IPS-15b (cell line): Measurements from ENCODE around the gene PFKL.
"Not testable (repeated sequence)": the region's sequence is repeated elsewhere in the genome, so short reads cannot be mapped to it uniquely, and the experiment has no call there.

Source experiments
- H3K27me3 ChIP-seq: one replicate; pipeline ENCODE4 v1.6.1; 2013; ENCODE audit warnings: low read length; ENCODE audit not compliant: control insufficient read depth, insufficient read depth
- H3K36me3 ChIP-seq: one replicate; pipeline ENCODE4 v1.6.1; 2013; ENCODE audit warnings: low read length; ENCODE audit not compliant: control insufficient read depth, insufficient read depth
- H3K4me1 ChIP-seq: one replicate; pipeline ENCODE4 v1.6.1; 2013; ENCODE audit warnings: mild to moderate bottlenecking, low read length; ENCODE audit not compliant: control insufficient read depth, insufficient read depth
- H3K4me3 ChIP-seq: one replicate; pipeline ENCODE4 v1.5.1; 2013; ENCODE audit warnings: low read depth, low read length
- H3K9ac ChIP-seq: one replicate; pipeline ENCODE4 v1.6.1; 2013; ENCODE audit warnings: low read depth, mild to moderate bottlenecking, low read length
- H3K9me3 ChIP-seq: one replicate; pipeline ENCODE4 v1.6.1; 2013; ENCODE audit warnings: mild to moderate bottlenecking, low read length; ENCODE audit not compliant: control insufficient read depth, insufficient read depth

PFKL gene

DNA sequence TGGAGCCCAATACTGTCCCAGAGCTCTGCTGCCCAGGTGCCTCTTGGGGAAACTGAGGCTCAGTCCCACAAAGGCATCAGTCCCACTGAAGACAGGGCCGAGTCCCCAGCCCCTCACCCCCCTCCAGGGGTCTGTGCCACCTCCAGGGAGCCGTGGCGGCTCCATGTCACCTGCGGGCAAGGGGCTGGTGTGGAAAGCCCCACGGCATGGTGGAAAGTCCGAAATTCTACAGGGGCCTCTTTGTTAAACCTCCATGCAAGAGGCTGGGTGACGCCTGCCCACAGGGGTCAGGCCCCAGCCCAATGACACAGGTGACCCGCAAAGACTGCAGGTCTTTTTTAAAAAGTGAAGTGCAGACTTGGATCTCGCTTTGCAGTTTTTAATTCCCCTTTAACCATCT, 17.5 kb upstream of the PFKL start:
- Histone ChIP-seq H3K4me3 (no peak overlapping the region), H3K36me3 (no peaks in the 10 kb centered on the region), H3K4me1 (peaks cover 2% of the 10 kb centered on the region), H3K9me3 (no peaks in the 10 kb centered on the region), H3K27me3 (peaks cover 5% of the 10 kb centered on the region), H3K9ac (no peak overlapping the region)

- H3K36me3 ChIP-seq, H3K4me3 ChIP-seq, H3K4me1 ChIP-seq, H3K9me3 ChIP-seq, H3K9ac ChIP-seq, H3K27me3 ChIP-seq: not testable (repeated sequence)
Measured at GRCh38 chr21:44283211-44283785, 16.6 kb upstream of the PFKL start.

- Histone ChIP-seq H3K36me3 (no peaks in the 10 kb centered on the region), H3K4me1 (peaks cover 2% of the 10 kb centered on the region), H3K9me3 (no peaks in the 10 kb centered on the region), H3K4me3 (no peak overlapping the region), H3K27me3 (peaks cover 5% of the 10 kb centered on the region), H3K9ac (no peak overlapping the region)
Measured at GRCh38 chr21:44283948-44284347, 15.9 kb upstream of the PFKL start.

- peaks cover 2% of the 10 kb centered on the region for H3K4me1 ChIP-seq
- H3K36me3 ChIP-seq: no peaks in the 10 kb centered on the region
- H3K4me3 ChIP-seq: peak within 1 kb of the TSS; percentile 22
- peaks cover 5% of the 10 kb centered on the region for H3K27me3 ChIP-seq
- H3K9me3 ChIP-seq: no peaks in the 10 kb centered on the region
- no peak within 1 kb of the TSS for H3K9ac ChIP-seq
Measured at GRCh38 chr21:44285138-44285992, 14.5 kb upstream of the PFKL start, which contains the start of gene AIRE. AIRE (plus strand) TSS chr21:44285876; CDS start chr21:44286007, 131 bp downstream.

DNA sequence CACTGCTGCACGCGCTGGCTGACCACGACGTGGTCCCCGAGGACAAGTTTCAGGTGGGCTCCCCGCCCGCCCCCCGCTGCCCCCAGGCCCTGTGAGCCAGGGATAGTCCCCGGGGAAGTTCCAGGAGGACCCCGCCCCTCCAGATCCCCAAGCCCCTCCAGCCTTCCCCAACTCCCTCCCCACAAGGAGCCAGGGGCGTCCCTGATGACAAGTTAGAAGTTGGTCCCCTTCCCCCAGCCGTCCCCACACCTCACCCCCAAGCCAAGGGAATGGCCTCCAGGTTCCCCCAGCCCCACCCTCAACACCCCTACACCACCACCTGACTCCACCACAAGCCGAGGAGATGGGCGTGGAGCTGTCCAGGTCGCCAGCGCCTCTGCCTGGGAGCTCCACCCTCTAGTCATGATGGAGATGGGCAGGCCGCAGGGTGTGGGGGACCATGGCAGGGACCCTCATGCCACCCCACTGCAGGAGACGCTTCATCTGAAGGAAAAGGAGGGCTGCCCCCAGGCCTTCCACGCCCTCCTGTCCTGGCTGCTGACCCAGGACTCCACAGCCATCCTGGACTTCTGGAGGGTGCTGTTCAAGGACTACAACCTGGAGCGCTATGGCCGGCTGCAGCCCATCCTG, 13.7 kb upstream of the PFKL start:
- no peaks in the 10 kb centered on the region for H3K36me3 ChIP-seq
- no peak overlapping the region for H3K9ac ChIP-seq
- H3K4me3 ChIP-seq: peak overlapping the region; percentile 22
- peaks cover 5% of the 10 kb centered on the region for H3K27me3 ChIP-seq
- H3K4me1 ChIP-seq: peaks cover 2% of the 10 kb centered on the region
- H3K9me3 ChIP-seq: no peaks in the 10 kb centered on the region

- no peak overlapping the region for H3K9ac ChIP-seq
- peaks cover 2% of the 10 kb centered on the region for H3K4me1 ChIP-seq
- peaks cover 5% of the 10 kb centered on the region for H3K27me3 ChIP-seq
- H3K9me3 ChIP-seq: no peaks in the 10 kb centered on the region
- no peak overlapping the region for H3K4me3 ChIP-seq
- no peaks in the 10 kb centered on the region for H3K36me3 ChIP-seq
Measured at GRCh38 chr21:44286716-44287632, 12.9 kb upstream of the PFKL start.

- Histone ChIP-seq H3K36me3 (no peaks in the 10 kb centered on the region), H3K4me3 (no peak overlapping the region), H3K9me3 (no peaks in the 10 kb centered on the region), H3K27me3 (peaks cover 5% of the 10 kb centered on the region), H3K9ac (no peak overlapping the region), H3K4me1 (peaks cover 2% of the 10 kb centered on the region)
Measured at GRCh38 chr21:44288251-44289110, 11.4 kb upstream of the PFKL start.

- Histone ChIP-seq H3K9me3 (no peaks in the 10 kb centered on the region), H3K27me3 (peaks cover 5% of the 10 kb centered on the region), H3K4me1 (peaks cover 2% of the 10 kb centered on the region), H3K9ac (no peak overlapping the region), H3K36me3 (no peaks in the 10 kb centered on the region), H3K4me3 (no peak overlapping the region)
Measured at GRCh38 chr21:44289381-44290010, 10.4 kb upstream of the PFKL start.

- no peak overlapping the region for H3K9ac ChIP-seq
- no peaks in the 10 kb centered on the region for H3K4me1 ChIP-seq
Measured at GRCh38 chr21:44290327-44291077, 9.4 kb upstream of the PFKL start.

More at GRCh38 chr21:44290327-44291077, 9.4 kb upstream of the PFKL start:
- no peaks in the 10 kb centered on the region for H3K36me3 ChIP-seq
- H3K27me3 ChIP-seq: no peaks in the 10 kb centered on the region
- H3K4me3 ChIP-seq: no peak overlapping the region
- H3K9me3 ChIP-seq: no peaks in the 10 kb centered on the region
